ENCODE measurements around the gene MRTO4.

GRCh38 chr1:19213580-19213979 is 38.0 kb upstream of the MRTO4 start:
- no peak for TF ChIP-seq EZH2 (IDR thresholded peaks at IDR 0.05; ENCODE audit: insufficient read depth, poor library complexity, severe bottlenecking)
- TF ChIP-seq EZH2phosphoT487 (IDR thresholded peaks at IDR 0.05; ENCODE audit: insufficient read depth, low read depth) = no peak

Measured in GM23248 (cell line).